ENCODE results near the gene GJA8.
"Not testable (repeated sequence)": the region's sequence is repeated elsewhere in the genome, so short reads cannot be mapped to it uniquely, and the experiment has no call there.

GJA8 gene

GRCh38 chr1:147927215-147927614 lies 24.6 kb downstream of the GJA8 start:
- not testable (repeated sequence) for DNase-seq (ENCODE audit: extremely low read depth in 1 of 2, low read depth in 1 of 2)

- DNase-seq (ENCODE audit: extremely low read depth in 1 of 2, low read depth in 1 of 2), result not testable (repeated sequence)
Observed at GRCh38 chr1:147927689-147928088, 25.1 kb downstream of the GJA8 start.

- peak; percentile 69 to 90 for DNase-seq (ENCODE audit: extremely low read depth in 1 of 2, low read depth in 1 of 2)
Observed at GRCh38 chr1:147928236-147929132, 25.9 kb downstream of the GJA8 start, which contains the start of gene GPR89B. Gene GPR89B, plus strand, starts transcription at chr1:147928420. Its CDS starts 117 bp downstream, at chr1:147928537.

GRCh38 chr1:147931137-147931536 lies 28.5 kb downstream of the GJA8 start:
- not testable (repeated sequence) for DNase-seq (ENCODE audit: extremely low read depth in 1 of 2, low read depth in 1 of 2)

DNA sequence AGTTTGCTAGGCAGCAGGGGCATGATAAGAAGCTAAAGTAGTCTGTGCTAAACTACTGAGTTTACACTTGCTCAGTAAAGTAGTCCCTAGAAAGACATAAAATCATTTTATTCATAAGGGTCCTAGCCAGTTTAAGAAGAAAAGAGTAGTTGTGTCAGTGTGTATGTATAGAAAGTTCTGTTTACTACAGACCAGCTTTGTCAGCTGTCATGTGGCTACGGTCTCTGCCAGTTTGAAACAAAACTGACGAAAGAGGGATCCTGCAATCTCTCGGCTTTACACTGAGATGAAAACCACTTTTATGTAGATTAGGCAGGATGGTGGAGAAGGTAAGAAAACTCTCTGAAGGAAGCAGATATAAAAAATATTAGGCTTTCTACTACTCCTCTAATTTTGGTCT lies 32.7 kb downstream of the GJA8 start:
- not testable (repeated sequence) for DNase-seq (ENCODE audit: extremely low read depth in 1 of 2, low read depth in 1 of 2)

DNA sequence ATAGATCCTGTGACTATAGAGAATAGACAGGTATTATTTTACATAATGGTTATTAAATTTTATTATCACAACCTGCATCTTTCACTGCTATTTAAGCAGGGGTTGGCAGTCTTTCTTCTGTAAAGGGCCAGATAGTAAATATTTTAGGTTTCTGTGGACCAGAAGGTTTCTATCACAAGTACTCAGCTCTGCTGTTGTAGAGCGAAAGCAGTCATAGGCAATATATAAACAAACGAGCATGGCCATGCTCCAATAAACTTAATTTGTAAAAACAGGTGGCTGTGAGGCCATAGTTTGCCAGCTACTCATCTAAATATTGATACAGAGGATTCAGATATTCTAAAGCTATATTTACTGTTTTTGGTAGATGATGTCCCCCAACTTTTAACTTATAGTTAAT lies 37.9 kb downstream of the GJA8 start:
- DNase-seq (ENCODE audit: extremely low read depth in 1 of 2, low read depth in 1 of 2), result not testable (repeated sequence)

DNA sequence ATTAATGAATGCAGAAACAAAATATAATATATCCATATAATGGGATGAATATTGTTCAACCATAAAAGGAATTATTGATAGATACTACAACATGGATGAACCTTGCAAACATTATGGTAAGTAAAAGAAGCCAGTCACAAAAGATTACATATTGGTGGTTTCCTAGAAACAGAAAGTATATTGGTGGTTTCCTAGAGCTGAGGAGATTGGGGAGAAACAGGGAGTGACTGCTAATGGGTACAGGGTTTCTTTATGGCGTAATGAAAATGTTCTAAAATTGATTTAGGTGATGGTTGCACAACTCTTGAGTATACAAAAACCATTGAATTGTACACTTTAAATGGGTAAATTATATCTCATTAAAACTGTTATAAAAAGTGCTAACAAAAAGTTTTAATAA lies 40.0 kb downstream of the GJA8 start:
- DNase-seq (ENCODE audit: extremely low read depth in 1 of 2, low read depth in 1 of 2), result not testable (repeated sequence)

DNA sequence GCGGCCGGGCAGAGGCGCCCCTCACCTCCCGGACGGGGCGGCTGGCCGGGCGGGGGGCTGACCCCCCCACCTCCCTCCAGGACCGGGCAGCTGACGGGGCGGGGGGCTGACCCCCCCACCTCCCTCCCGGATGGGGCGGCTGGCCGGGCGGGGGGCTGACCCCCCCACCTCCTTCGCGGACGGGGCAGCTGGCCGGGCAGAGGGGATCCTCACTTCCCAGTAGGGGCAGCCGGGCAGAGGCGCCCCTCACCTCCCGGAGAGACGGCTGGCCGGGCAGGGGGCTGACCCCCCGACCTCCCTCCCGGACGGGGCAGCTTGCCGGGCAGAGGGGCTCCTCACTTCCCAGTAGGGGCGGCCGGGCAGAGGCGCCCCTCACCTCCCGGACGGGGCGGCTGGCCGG lies 46.9 kb downstream of the GJA8 start:
- DNase-seq (ENCODE audit: extremely low read depth in 1 of 2, low read depth in 1 of 2), result not testable (repeated sequence)
